GM12891 (cell line): ENCODE measurements around the gene CNOT6L.

ENCODE experiments used
- PAX5 ChIP-seq: IDR thresholded peaks from 2 replicates; pipeline ENCODE4 v1.6.1; 2011; ENCODE audit warnings: low read length, moderate library complexity, mild to moderate bottlenecking; ENCODE audit not compliant: insufficient read depth, severe bottlenecking
- POLR2A ChIP-seq: IDR thresholded peaks from 2 replicates; pipeline ENCODE4 v1.6.1; 2011; ENCODE audit warnings: low read depth, low read length, control low read depth
- POLR2AphosphoS5 ChIP-seq: IDR thresholded peaks from 2 replicates; pipeline ENCODE4 v1.6.1; 2011; ENCODE audit warnings: low read depth, low read length, control low read depth
- POU2F2 ChIP-seq: IDR thresholded peaks from 2 replicates; pipeline ENCODE4 v1.6.1; 2011; ENCODE audit warnings: low read depth, mild to moderate bottlenecking, control low read depth, low read length, moderate library complexity
- SPI1 ChIP-seq: IDR thresholded peaks from 2 replicates; pipeline ENCODE4 v1.6.1; 2011; ENCODE audit warnings: low read depth, low read length, control low read depth
- TAF1 ChIP-seq: IDR thresholded peaks from 2 replicates; pipeline ENCODE4 v1.6.1; 2011; ENCODE audit warnings: low read depth, low read length, control low read depth

- no peak for TF ChIP-seq POLR2AphosphoS5
- no peak for TF ChIP-seq POLR2A
- no peak for TF ChIP-seq TAF1
- no peak for TF ChIP-seq PAX5
- no peak for TF ChIP-seq POU2F2
- TF ChIP-seq SPI1 = no peak
These were observed 8.2 kb upstream of the CNOT6L start for GRCh38 chr4:77827343-77827742.
